Measurements from ENCODE around the gene ZIC4. TPM values are rescaled to one million over a fixed set of nuclear protein-coding genes. Genes with fewer than 3 reads are reported as not detected.

The ZIC4 gene
- total RNA-seq, 4 donors from 2014 or later, result 3.4 to 7.0 (median 4.5) TPM

- no peak for TF ChIP-seq CTCF (IDR thresholded peaks at IDR 0.05; ENCODE audit: low read depth)
These were observed 11.4 kb upstream of the ZIC4 start for GRCh38 chr3:147417551-147418295.

DNA sequence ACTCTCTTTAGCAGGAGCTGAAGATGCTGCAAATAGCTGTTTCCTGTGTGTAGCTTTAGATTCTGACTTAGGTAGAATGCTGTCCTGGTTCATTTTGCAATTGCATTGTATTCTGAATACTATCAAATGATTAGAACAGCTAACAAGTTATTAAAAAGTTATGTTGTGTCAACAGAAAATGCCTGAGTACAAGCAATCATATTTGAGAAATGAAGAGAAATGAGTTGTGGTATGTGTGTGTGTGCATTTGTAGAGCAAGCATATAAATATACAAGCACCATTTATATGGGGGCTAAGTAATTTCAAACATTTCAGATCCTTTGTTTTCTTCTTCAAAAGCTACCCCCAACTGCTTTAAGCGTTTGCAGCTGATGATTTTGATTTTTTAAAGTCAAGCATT, 10.6 kb upstream of the ZIC4 start:
- TF ChIP-seq CTCF (IDR thresholded peaks at IDR 0.05; ENCODE audit: low read depth), result no peak

DNA sequence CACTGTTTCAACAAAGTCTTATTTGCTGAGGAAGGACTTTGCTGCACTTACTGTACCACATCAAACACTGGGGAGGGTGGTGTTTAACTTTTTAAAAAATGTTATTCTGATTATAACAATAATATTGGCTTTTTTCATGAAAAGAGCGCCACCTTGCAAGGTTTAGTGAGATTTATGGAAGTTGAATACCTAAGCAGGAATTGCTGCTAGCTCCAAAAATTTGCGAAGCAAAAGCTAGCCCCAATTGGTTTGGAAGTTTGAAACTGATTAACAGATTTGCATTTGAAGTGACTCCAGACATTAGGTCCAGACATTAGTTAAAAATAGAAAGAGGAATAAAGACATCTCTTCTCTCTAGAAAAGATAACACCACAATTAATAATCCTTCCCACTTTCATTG, 9.5 kb upstream of the ZIC4 start:
- TF ChIP-seq CTCF (IDR thresholded peaks at IDR 0.05; ENCODE audit: low read depth), result no peak

- no peak for TF ChIP-seq CTCF (IDR thresholded peaks at IDR 0.05; ENCODE audit: low read depth)
These were observed 8.9 kb upstream of the ZIC4 start for GRCh38 chr3:147415286-147415685.

GRCh38 chr3:147414390-147415138, 8.2 kb upstream of the ZIC4 start:
- TF ChIP-seq CTCF (IDR thresholded peaks at IDR 0.05; ENCODE audit: low read depth), result no peak

- no peak for TF ChIP-seq CTCF (IDR thresholded peaks at IDR 0.05; ENCODE audit: low read depth)
These were observed 7.5 kb upstream of the ZIC4 start for GRCh38 chr3:147413686-147414389.
